Measurements from ENCODE around the gene SLC5A4. TPM values are rescaled to one million over a fixed set of nuclear protein-coding genes. Genes with fewer than 3 reads are reported as not detected.

The SLC5A4 gene
- total RNA-seq: 0.65 and 1.1 TPM in 2 replicates

GRCh38 chr22:32255217-32255616 is at the start of gene SLC5A4:
Gene SLC5A4 (minus strand): TSS chr22:32255347. CDS start chr22:32255329, 18 bp downstream.

GRCh38 chr22:32204856-32205722 is 50.1 kb downstream of the SLC5A4 start, which contains the start of gene RFPL2:
Gene RFPL2 (minus strand): TSS chr22:32205073. CDS start chr22:32202451, 2,622 bp downstream.

Other genes with a start within 250 kb of the SLC5A4 start
- 0.32 TPM in 1 of 2 replicates, not detected in the other for gene SLC5A1, start 212.1 kb downstream of the SLC5A4 start, total RNA-seq
- gene C22orf42, start 96.0 kb downstream of the SLC5A4 start, total RNA-seq: not detected in 2 replicates
- 0.32 TPM in 1 of 2 replicates, not detected in the other for gene RFPL2, start 50.3 kb downstream of the SLC5A4 start, total RNA-seq
- not detected in 2 replicates for gene RFPL3, start 102.5 kb upstream of the SLC5A4 start, total RNA-seq
- 192 and 193 TPM in 2 replicates for gene RTCB, start 156.9 kb upstream of the SLC5A4 start, total RNA-seq
- not detected in 2 replicates for gene BPIFC, start 209.1 kb upstream of the SLC5A4 start, total RNA-seq
- gene FBXO7, start 219.5 kb upstream of the SLC5A4 start, total RNA-seq: 43.2 and 44.8 TPM in 2 replicates